CD4-positive, alpha-beta T cell treated with Interleukin-21 for 1 hour (primary cell): ENCODE results near the gene ADAM8.

Experiments used
- DNase-seq: peaks from one replicate; pipeline ENCODE4 v3.0.0-alpha.2; 2020

The ADAM8 gene

GRCh38 chr10:133281084-133281483 lies 4.4 kb upstream of the ADAM8 start:
- DNase-seq = no peak

GRCh38 chr10:133280391-133281059 lies 3.9 kb upstream of the ADAM8 start:
- DNase-seq = no peak

- DNase-seq = no peak
These were observed 2.9 kb upstream of the ADAM8 start for GRCh38 chr10:133279326-133280226.

GRCh38 chr10:133278577-133279265 lies 2.1 kb upstream of the ADAM8 start:
- peak; percentile 84 for DNase-seq

- DNase-seq = no peak
These were observed 1.4 kb upstream of the ADAM8 start for GRCh38 chr10:133277993-133278576.

- no peak for DNase-seq
These were observed 767 bp upstream of the ADAM8 start for GRCh38 chr10:133277277-133277992.

GRCh38 chr10:133276100-133276434 lies 601 bp downstream of the ADAM8 start:
- no peak for DNase-seq

GRCh38 chr10:133275684-133276092 lies 980 bp downstream of the ADAM8 start:
- DNase-seq = peak; percentile 67

GRCh38 chr10:133274751-133275683 lies 1.7 kb downstream of the ADAM8 start:
- DNase-seq = peak; percentile 91

- no peak for DNase-seq
These were observed 3.0 kb downstream of the ADAM8 start for GRCh38 chr10:133273534-133274143.

GRCh38 chr10:133272964-133273420 lies 3.7 kb downstream of the ADAM8 start:
- DNase-seq = no peak

GRCh38 chr10:133272301-133272963 lies 4.2 kb downstream of the ADAM8 start:
- DNase-seq = no peak

- no peak for DNase-seq
These were observed 5.0 kb downstream of the ADAM8 start for GRCh38 chr10:133271521-133272300.

GRCh38 chr10:133270773-133271297 lies 5.8 kb downstream of the ADAM8 start:
- DNase-seq = no peak

GRCh38 chr10:133270204-133270603 lies 6.5 kb downstream of the ADAM8 start:
- no peak for DNase-seq

- DNase-seq = no peak
These were observed 7.3 kb downstream of the ADAM8 start for GRCh38 chr10:133269367-133269766.

GRCh38 chr10:133268532-133268931 lies 8.1 kb downstream of the ADAM8 start:
- DNase-seq = no peak

GRCh38 chr10:133267829-133268228 lies 8.8 kb downstream of the ADAM8 start:
- no peak for DNase-seq

- no peak for DNase-seq
These were observed 9.4 kb downstream of the ADAM8 start for GRCh38 chr10:133267293-133267692.
